ENCODE results near the gene TNFSF8.

TNFSF8 gene

DNA sequence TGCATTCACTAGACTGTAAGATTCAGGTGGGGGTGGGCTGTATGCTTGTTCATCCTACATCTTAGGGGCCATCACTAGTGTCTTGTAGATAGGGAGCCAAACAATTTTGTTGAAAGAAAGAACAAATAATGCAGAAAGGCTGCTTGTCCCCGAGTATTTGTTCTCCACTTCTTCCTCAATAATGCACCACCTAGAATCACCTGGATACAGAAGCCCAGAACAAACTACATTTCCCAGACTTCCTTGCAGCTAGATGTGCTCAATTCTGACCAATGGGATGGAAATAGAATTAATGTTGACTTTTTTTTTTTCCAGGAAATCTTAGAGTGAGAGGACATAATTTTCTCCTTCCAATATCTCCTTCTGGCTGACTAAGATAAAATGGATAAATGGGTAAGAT, 38.9 kb upstream of the TNFSF8 start:
- H3K27ac ChIP-seq (ENCODE audit: low read depth, low read length, poor library complexity, severe bottlenecking): no peak overlapping the region
- H3K4me1 ChIP-seq (ENCODE audit: insufficient read depth, low read length, severe bottlenecking): no peaks in the 10 kb centered on the region
- H2AFZ ChIP-seq (ENCODE audit: low read length): no peak overlapping the region
- no peak overlapping the region for H3K9ac ChIP-seq (ENCODE audit: low read length)
- H3K9me3 ChIP-seq (ENCODE audit: low read length): no peaks in the 10 kb centered on the region
- no peaks in the 10 kb centered on the region for H3K27me3 ChIP-seq (ENCODE audit: insufficient read depth, low read length)
- no peaks in the 10 kb centered on the region for H3F3A ChIP-seq (ENCODE audit: insufficient read depth, low read length)
- no peaks in the 10 kb centered on the region for H3K36me3 ChIP-seq (ENCODE audit: insufficient read depth, low read length)
- no peaks in the 10 kb centered on the region for H4K20me1 ChIP-seq (ENCODE audit: insufficient read depth, low read length)
- no peaks in the 10 kb centered on the region for H3K9me2 ChIP-seq (ENCODE audit: low read depth, low read length)
- no peak overlapping the region for H3K4me3 ChIP-seq (ENCODE audit: low read depth, low read length, poor library complexity, severe bottlenecking)
- H3K4me2 ChIP-seq (ENCODE audit: low read length): no peak overlapping the region
- TF ChIP-seq EZH2 (IDR thresholded peaks at IDR 0.05; ENCODE audit: borderline replicate concordance, low read length): no peak
- TF ChIP-seq, protein P1, sequence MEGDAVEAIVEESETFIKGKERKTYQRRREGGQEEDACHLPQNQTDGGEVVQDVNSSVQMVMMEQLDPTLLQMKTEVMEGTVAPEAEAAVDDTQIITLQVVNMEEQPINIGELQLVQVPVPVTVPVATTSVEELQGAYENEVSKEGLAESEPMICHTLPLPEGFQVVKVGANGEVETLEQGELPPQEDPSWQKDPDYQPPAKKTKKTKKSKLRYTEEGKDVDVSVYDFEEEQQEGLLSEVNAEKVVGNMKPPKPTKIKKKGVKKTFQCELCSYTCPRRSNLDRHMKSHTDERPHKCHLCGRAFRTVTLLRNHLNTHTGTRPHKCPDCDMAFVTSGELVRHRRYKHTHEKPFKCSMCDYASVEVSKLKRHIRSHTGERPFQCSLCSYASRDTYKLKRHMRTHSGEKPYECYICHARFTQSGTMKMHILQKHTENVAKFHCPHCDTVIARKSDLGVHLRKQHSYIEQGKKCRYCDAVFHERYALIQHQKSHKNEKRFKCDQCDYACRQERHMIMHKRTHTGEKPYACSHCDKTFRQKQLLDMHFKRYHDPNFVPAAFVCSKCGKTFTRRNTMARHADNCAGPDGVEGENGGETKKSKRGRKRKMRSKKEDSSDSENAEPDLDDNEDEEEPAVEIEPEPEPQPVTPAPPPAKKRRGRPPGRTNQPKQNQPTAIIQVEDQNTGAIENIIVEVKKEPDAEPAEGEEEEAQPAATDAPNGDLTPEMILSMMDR (IDR thresholded peaks at IDR 0.05; ENCODE audit: low read length): no peak
- no peaks in the 10 kb centered on the region for H3K79me2 ChIP-seq (ENCODE audit: insufficient read depth, low read length)

DNA sequence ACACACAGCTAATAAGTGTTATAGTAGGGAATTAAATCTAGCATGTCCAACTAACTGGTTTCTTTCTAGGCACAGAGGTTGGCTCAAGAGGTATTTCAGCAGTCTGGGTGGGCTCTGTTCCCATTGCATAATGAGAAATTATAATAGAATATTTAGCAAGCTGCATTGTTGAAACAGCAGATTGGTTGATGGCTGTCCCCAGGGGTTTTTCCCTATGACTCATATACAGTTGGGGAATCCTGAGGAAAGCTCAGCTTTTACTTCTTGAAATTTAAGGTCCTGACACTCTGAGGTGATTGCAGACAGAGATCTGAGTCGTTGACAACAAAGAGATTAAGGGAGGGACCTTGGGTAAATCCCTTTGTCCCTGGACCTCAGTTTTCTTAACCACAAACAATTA, 38.3 kb upstream of the TNFSF8 start:
- no peaks in the 10 kb centered on the region for H3K27me3 ChIP-seq (ENCODE audit: insufficient read depth, low read length)
- no peaks in the 10 kb centered on the region for H3K36me3 ChIP-seq (ENCODE audit: insufficient read depth, low read length)
- no peak for TF ChIP-seq EZH2 (IDR thresholded peaks at IDR 0.05; ENCODE audit: borderline replicate concordance, low read length)
- TF ChIP-seq, protein P1 (IDR thresholded peaks at IDR 0.05; ENCODE audit: low read length): no peak
- H4K20me1 ChIP-seq (ENCODE audit: insufficient read depth, low read length): no peaks in the 10 kb centered on the region
- H3K4me1 ChIP-seq (ENCODE audit: insufficient read depth, low read length, severe bottlenecking): no peaks in the 10 kb centered on the region
- no peaks in the 10 kb centered on the region for H3F3A ChIP-seq (ENCODE audit: insufficient read depth, low read length)
- H2AFZ ChIP-seq (ENCODE audit: low read length): no peak overlapping the region
- no peaks in the 10 kb centered on the region for H3K79me2 ChIP-seq (ENCODE audit: insufficient read depth, low read length)
- H3K4me3 ChIP-seq (ENCODE audit: low read depth, low read length, poor library complexity, severe bottlenecking): no peak overlapping the region
- H3K9me3 ChIP-seq (ENCODE audit: low read length): no peaks in the 10 kb centered on the region
- no peak overlapping the region for H3K4me2 ChIP-seq (ENCODE audit: low read length)
- H3K9me2 ChIP-seq (ENCODE audit: low read depth, low read length): no peaks in the 10 kb centered on the region
- no peak overlapping the region for H3K9ac ChIP-seq (ENCODE audit: low read length)
- no peak overlapping the region for H3K27ac ChIP-seq (ENCODE audit: low read depth, low read length, poor library complexity, severe bottlenecking)

- Histone ChIP-seq H3K27me3 (ENCODE audit: insufficient read depth, low read length) (no peaks in the 10 kb centered on the region), H3K4me1 (ENCODE audit: insufficient read depth, low read length, severe bottlenecking) (no peaks in the 10 kb centered on the region), H2AFZ (ENCODE audit: low read length) (no peak overlapping the region), H3F3A (ENCODE audit: insufficient read depth, low read length) (no peaks in the 10 kb centered on the region), H3K27ac (ENCODE audit: low read depth, low read length, poor library complexity, severe bottlenecking) (no peak overlapping the region), H3K4me3 (ENCODE audit: low read depth, low read length, poor library complexity, severe bottlenecking) (no peak overlapping the region), H3K9me2 (ENCODE audit: low read depth, low read length) (no peaks in the 10 kb centered on the region), H4K20me1 (ENCODE audit: insufficient read depth, low read length) (no peaks in the 10 kb centered on the region), H3K9ac (ENCODE audit: low read length) (no peak overlapping the region), H3K9me3 (ENCODE audit: low read length) (no peaks in the 10 kb centered on the region), H3K79me2 (ENCODE audit: insufficient read depth, low read length) (no peaks in the 10 kb centered on the region), H3K4me2 (ENCODE audit: low read length) (no peak overlapping the region), H3K36me3 (ENCODE audit: insufficient read depth, low read length) (no peaks in the 10 kb centered on the region)
- TF ChIP-seq, protein P1 (IDR thresholded peaks at IDR 0.05; ENCODE audit: low read length): no peak
- no peak for TF ChIP-seq EZH2 (IDR thresholded peaks at IDR 0.05; ENCODE audit: borderline replicate concordance, low read length)
These were observed 35.2 kb upstream of the TNFSF8 start for GRCh38 chr9:114965564-114965963.

All from OCI-LY1 (cell line).